Mucosa of stomach (tissue), 1 donor: Measurements from ENCODE around the gene ENSA.
"Not testable (repeated sequence)": the region's sequence is repeated elsewhere in the genome, so short reads cannot be mapped to it uniquely, and the experiment has no call there.

Source experiments
- H3K27me3 ChIP-seq: one replicate; pipeline ENCODE4 v1.7.0; 2013; ENCODE audit warnings: mild to moderate bottlenecking, low read length; ENCODE audit not compliant: control insufficient read depth, insufficient read depth
- H3K36me3 ChIP-seq: one replicate; pipeline ENCODE4 v1.7.0; 2013; ENCODE audit warnings: low read length; ENCODE audit not compliant: control insufficient read depth, insufficient read depth
- H3K4me1 ChIP-seq: one replicate; pipeline ENCODE4 v1.7.0; 2013; ENCODE audit warnings: mild to moderate bottlenecking, low read length; ENCODE audit not compliant: control insufficient read depth, insufficient read depth
- H3K4me3 ChIP-seq: one replicate; pipeline ENCODE4 v1.7.0; 2013; ENCODE audit warnings: low read length
- H3K9ac ChIP-seq: one replicate; pipeline ENCODE4 v1.7.0; 2013; ENCODE audit warnings: mild to moderate bottlenecking, low read length, moderate library complexity
- H3K9me3 ChIP-seq: one replicate; pipeline ENCODE4 v1.7.0; 2013; ENCODE audit warnings: mild to moderate bottlenecking, low read length, moderate library complexity; ENCODE audit not compliant: control insufficient read depth
- donor health status: Pancreatic carcinoma.

Gene ENSA

GRCh38 chr1:150577557-150578271 is 51.7 kb downstream of the ENSA start:
- Histone ChIP-seq H3K27me3 (no peaks in the 10 kb centered on the region), H3K4me1 (peaks cover 34% of the 10 kb centered on the region), H3K9me3 (no peaks in the 10 kb centered on the region), H3K36me3 (peaks cover 10% of the 10 kb centered on the region), H3K4me3 (peak overlapping the region; percentile 96), H3K9ac (peak overlapping the region; percentile 86)

GRCh38 chr1:150576794-150577556 is 52.4 kb downstream of the ENSA start:
- no peaks in the 10 kb centered on the region for H3K27me3 ChIP-seq
- H3K36me3 ChIP-seq, result peaks cover 10% of the 10 kb centered on the region
- H3K9me3 ChIP-seq, result no peaks in the 10 kb centered on the region
- peaks cover 34% of the 10 kb centered on the region for H3K4me1 ChIP-seq
- H3K9ac ChIP-seq, result peak overlapping the region; percentile 86
- H3K4me3 ChIP-seq, result peak overlapping the region; percentile 96

GRCh38 chr1:150576367-150576711 is 53.1 kb downstream of the ENSA start:
- peak overlapping the region; percentile 86 for H3K9ac ChIP-seq
- peak overlapping the region; percentile 96 for H3K4me3 ChIP-seq
- H3K36me3 ChIP-seq, result peaks cover 10% of the 10 kb centered on the region
- peaks cover 34% of the 10 kb centered on the region for H3K4me1 ChIP-seq
- H3K9me3 ChIP-seq, result no peaks in the 10 kb centered on the region
- H3K27me3 ChIP-seq, result no peaks in the 10 kb centered on the region

GRCh38 chr1:150575518-150576366 is 53.7 kb downstream of the ENSA start:
- H3K27me3 ChIP-seq, result no peaks in the 10 kb centered on the region
- peaks cover 38% of the 10 kb centered on the region for H3K4me1 ChIP-seq
- H3K9me3 ChIP-seq, result no peaks in the 10 kb centered on the region
- peak overlapping the region; percentile 86 for H3K9ac ChIP-seq
- H3K36me3 ChIP-seq, result peaks cover 10% of the 10 kb centered on the region
- peak overlapping the region; percentile 96 for H3K4me3 ChIP-seq

- Histone ChIP-seq H3K4me1 (peaks cover 33% of the 10 kb centered on the region), H3K9me3 (no peaks in the 10 kb centered on the region), H3K36me3 (peaks cover 12% of the 10 kb centered on the region)
Measured at GRCh38 chr1:150575072-150575489, 54.3 kb downstream of the ENSA start.

GRCh38 chr1:150574260-150575071 is 54.9 kb downstream of the ENSA start:
- Histone ChIP-seq H3K27me3 (no peaks in the 10 kb centered on the region), H3K4me1 (peaks cover 34% of the 10 kb centered on the region), H3K4me3 (no peak overlapping the region), H3K9me3 (no peaks in the 10 kb centered on the region), H3K36me3 (peaks cover 16% of the 10 kb centered on the region), H3K9ac (peak overlapping the region; percentile 86)

More at GRCh38 chr1:150575072-150575489, 54.3 kb downstream of the ENSA start:
- Histone ChIP-seq H3K27me3 (no peaks in the 10 kb centered on the region), H3K9ac (peak overlapping the region; percentile 86), H3K4me3 (peak overlapping the region; percentile 2)

GRCh38 chr1:150573648-150574071 is 55.8 kb downstream of the ENSA start:
- not testable (repeated sequence) for H3K9me3 ChIP-seq, H3K4me3 ChIP-seq, H3K9ac ChIP-seq, H3K27me3 ChIP-seq
- H3K36me3 ChIP-seq, result peaks cover 16% of the 10 kb centered on the region
- H3K4me1 ChIP-seq, result peaks cover 42% of the 10 kb centered on the region

GRCh38 chr1:150572918-150573647 is 56.3 kb downstream of the ENSA start:
- Histone ChIP-seq H3K36me3 (peaks cover 16% of the 10 kb centered on the region), H3K9me3 (no peaks in the 10 kb centered on the region), H3K4me3 (no peak overlapping the region), H3K9ac (no peak overlapping the region), H3K4me1 (peaks cover 48% of the 10 kb centered on the region), H3K27me3 (no peaks in the 10 kb centered on the region)
